Measurements from ENCODE around the gene PPP1R12C. TPM values are rescaled to one million over a fixed set of nuclear protein-coding genes. Genes with fewer than 3 reads are reported as not detected.

The PPP1R12C gene
- total RNA-seq, 1 experiment from 2014 or later: 158 TPM

GRCh38 chr19:55114566-55115145, 2.8 kb downstream of the PPP1R12C start:
- no peaks in the 10 kb centered on the region for H3K9me3 ChIP-seq (ENCODE audit: control insufficient read depth, insufficient read depth, low read depth, low read length)
- ChIA-PET CTCF (no interaction called here), POLR2A (no interaction called here)
- peaks cover 34% of the 10 kb centered on the region for H3K4me1 ChIP-seq (ENCODE audit: control insufficient read depth, insufficient read depth, low read length)
- H3K27me3 ChIP-seq (ENCODE audit: control insufficient read depth, insufficient read depth, low read length): no peaks in the 10 kb centered on the region
- TF ChIP-seq POLR2AphosphoS5 (IDR thresholded peaks at IDR 0.05; ENCODE audit: low read depth, low read length): no peak
- TF ChIP-seq, protein P1, sequence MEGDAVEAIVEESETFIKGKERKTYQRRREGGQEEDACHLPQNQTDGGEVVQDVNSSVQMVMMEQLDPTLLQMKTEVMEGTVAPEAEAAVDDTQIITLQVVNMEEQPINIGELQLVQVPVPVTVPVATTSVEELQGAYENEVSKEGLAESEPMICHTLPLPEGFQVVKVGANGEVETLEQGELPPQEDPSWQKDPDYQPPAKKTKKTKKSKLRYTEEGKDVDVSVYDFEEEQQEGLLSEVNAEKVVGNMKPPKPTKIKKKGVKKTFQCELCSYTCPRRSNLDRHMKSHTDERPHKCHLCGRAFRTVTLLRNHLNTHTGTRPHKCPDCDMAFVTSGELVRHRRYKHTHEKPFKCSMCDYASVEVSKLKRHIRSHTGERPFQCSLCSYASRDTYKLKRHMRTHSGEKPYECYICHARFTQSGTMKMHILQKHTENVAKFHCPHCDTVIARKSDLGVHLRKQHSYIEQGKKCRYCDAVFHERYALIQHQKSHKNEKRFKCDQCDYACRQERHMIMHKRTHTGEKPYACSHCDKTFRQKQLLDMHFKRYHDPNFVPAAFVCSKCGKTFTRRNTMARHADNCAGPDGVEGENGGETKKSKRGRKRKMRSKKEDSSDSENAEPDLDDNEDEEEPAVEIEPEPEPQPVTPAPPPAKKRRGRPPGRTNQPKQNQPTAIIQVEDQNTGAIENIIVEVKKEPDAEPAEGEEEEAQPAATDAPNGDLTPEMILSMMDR (IDR thresholded peaks at IDR 0.05): no peak
- TF ChIP-seq, protein P2, sequence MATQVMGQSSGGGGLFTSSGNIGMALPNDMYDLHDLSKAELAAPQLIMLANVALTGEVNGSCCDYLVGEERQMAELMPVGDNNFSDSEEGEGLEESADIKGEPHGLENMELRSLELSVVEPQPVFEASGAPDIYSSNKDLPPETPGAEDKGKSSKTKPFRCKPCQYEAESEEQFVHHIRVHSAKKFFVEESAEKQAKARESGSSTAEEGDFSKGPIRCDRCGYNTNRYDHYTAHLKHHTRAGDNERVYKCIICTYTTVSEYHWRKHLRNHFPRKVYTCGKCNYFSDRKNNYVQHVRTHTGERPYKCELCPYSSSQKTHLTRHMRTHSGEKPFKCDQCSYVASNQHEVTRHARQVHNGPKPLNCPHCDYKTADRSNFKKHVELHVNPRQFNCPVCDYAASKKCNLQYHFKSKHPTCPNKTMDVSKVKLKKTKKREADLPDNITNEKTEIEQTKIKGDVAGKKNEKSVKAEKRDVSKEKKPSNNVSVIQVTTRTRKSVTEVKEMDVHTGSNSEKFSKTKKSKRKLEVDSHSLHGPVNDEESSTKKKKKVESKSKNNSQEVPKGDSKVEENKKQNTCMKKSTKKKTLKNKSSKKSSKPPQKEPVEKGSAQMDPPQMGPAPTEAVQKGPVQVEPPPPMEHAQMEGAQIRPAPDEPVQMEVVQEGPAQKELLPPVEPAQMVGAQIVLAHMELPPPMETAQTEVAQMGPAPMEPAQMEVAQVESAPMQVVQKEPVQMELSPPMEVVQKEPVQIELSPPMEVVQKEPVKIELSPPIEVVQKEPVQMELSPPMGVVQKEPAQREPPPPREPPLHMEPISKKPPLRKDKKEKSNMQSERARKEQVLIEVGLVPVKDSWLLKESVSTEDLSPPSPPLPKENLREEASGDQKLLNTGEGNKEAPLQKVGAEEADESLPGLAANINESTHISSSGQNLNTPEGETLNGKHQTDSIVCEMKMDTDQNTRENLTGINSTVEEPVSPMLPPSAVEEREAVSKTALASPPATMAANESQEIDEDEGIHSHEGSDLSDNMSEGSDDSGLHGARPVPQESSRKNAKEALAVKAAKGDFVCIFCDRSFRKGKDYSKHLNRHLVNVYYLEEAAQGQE (IDR thresholded peaks at IDR 0.05; ENCODE audit: insufficient read depth in 1 of 2, low read depth in 2 of 2, low read length in 1 of 2): no peak
- no peak for TF ChIP-seq SIN3A (IDR thresholded peaks at IDR 0.05; ENCODE audit: borderline replicate concordance, insufficient read depth, low read depth, low read length)
- TF ChIP-seq TCF7L2 (IDR thresholded peaks at IDR 0.05; ENCODE audit: low read depth, low read length): no peak
- no peak overlapping the region for H3K27ac ChIP-seq (ENCODE audit: low read length)
- no TSS peak for BruUV-seq (replicated peaks)
- H3K4me3 ChIP-seq (ENCODE audit: low read depth in 2 of 2, low read length in 2 of 2): peak overlapping the region in 1 of 2 experiments; percentile 4; a peak in 1 of 4 replicates
- ATAC-seq: no peak
- no peak for DNase-seq (ENCODE audit: low read depth, low spot score)
- intact Hi-C loops (cut with micrococcal nuclease; ENCODE audit: unreplicated experiment): no loop called here
- no peaks in the 10 kb centered on the region; the same call in 1 of the 2 replicates for H3K36me3 ChIP-seq (ENCODE audit: control insufficient read depth, insufficient read depth, low read length)
- in situ Hi-C loops (cut with HindIII; ENCODE audit: low pct_unique_long_range_greater_than_20kb, low sequenced_read_pairs): no loop called here

GRCh38 chr19:55113570-55114039, 3.8 kb downstream of the PPP1R12C start:
- Histone ChIP-seq H3K27ac (ENCODE audit: low read length) (no peak overlapping the region; the same call in 1 of the 2 replicates), H3K4me1 (ENCODE audit: control insufficient read depth, insufficient read depth, low read length) (peaks cover 34% of the 10 kb centered on the region), H3K36me3 (ENCODE audit: control insufficient read depth, insufficient read depth, low read length) (no peaks in the 10 kb centered on the region; the same call in 1 of the 2 replicates), H3K9me3 (ENCODE audit: control insufficient read depth, insufficient read depth, low read depth, low read length) (no peaks in the 10 kb centered on the region), H3K27me3 (ENCODE audit: control insufficient read depth, insufficient read depth, low read length) (no peaks in the 10 kb centered on the region), H3K4me3 (ENCODE audit: low read depth in 2 of 2, low read length in 2 of 2) (no peak overlapping the region)
- CTCF ChIA-PET: no interaction called here
- ATAC-seq (no peak), DNase-seq (ENCODE audit: low read depth, low spot score) (no peak)
- POLR2A ChIA-PET: no interaction called here
- intact Hi-C loops (cut with micrococcal nuclease; ENCODE audit: unreplicated experiment) (no loop called here), in situ Hi-C loops (cut with HindIII; ENCODE audit: low pct_unique_long_range_greater_than_20kb, low sequenced_read_pairs) (no loop called here)
- no peak for TF ChIP-seq TCF7L2 (IDR thresholded peaks at IDR 0.05; ENCODE audit: low read depth, low read length)
- no peak for TF ChIP-seq POLR2AphosphoS5 (IDR thresholded peaks at IDR 0.05; ENCODE audit: low read depth, low read length)
- TF ChIP-seq, protein P2 (IDR thresholded peaks at IDR 0.05; ENCODE audit: insufficient read depth in 1 of 2, low read depth in 2 of 2, low read length in 1 of 2): no peak
- TF ChIP-seq SIN3A (IDR thresholded peaks at IDR 0.05; ENCODE audit: borderline replicate concordance, insufficient read depth, low read depth, low read length): no peak
- TF ChIP-seq, protein P1 (IDR thresholded peaks at IDR 0.05): no peak
- BruUV-seq (replicated peaks): TSS peak; percentile 54
